Measurements from ENCODE around the gene UBL7. TPM values are rescaled to one million over a fixed set of nuclear protein-coding genes. Genes with fewer than 3 reads are reported as not detected.

Gene UBL7
- polyA plus RNA-seq, 1 donor from 2014 or later = 70.7 TPM

DNA sequence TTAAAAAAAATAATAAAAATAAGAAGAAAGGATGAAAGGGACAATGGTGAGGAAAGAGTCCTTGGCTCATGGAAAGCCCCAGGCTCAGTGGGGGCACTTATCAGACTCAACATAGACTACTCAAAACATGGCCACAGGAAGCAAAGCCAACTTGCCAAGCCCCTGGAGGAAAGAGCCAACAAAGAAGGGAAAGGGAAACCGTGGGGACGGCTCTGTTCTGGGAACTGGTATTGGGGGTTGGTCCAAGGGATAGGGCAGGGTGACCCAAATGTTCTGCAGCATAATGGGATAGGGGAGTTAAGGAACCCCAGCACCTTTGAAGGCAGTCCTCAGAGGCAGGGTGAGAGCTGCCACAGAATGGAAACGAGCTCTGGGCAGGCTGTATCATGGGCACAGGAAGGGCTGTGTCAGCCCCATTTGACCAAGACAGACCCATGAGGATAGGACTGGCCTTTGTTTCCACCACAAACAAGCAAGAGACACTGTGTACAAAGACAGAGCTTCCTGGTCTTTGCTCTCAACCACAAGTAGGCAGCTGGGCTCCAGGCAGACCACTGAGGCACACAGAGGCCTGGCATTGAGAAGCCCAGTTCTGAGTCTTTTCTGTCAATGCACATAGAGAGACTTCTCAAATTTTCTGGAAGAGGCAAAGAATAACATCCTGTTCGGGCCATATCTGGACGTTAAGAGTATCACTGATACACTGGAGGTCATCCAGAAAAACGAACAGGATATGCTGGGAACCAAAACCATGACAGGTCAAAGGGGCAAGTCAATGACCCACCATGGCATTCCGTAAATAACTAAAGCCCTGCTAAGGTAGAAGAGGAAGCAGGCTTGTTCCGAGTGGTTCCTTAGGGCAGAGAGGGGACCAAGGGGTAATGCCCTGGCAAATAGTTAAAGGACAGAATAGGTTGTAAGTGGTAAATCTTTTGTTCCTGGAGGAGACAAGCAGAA is 16.6 kb downstream of the UBL7 start:
- Histone ChIP-seq H3K27me3 (ENCODE audit: insufficient read depth, low read depth, low read length) (no peaks in the 10 kb centered on the region), H3K9me2 (ENCODE audit: insufficient read depth, low read length) (no peaks in the 10 kb centered on the region), H3K9ac (ENCODE audit: low read length) (no peak overlapping the region), H3K9me3 (ENCODE audit: low read length) (no peaks in the 10 kb centered on the region), H3K4me3 (ENCODE audit: low read length) (no peak overlapping the region), H4K20me1 (ENCODE audit: insufficient read depth) (no peaks in the 10 kb centered on the region), H3K79me2 (replicated peaks; ENCODE audit: insufficient read depth, low read length) (no peaks in the 10 kb centered on the region), H3K36me3 (ENCODE audit: insufficient read depth, low read length) (no peaks in the 10 kb centered on the region), H3F3A (ENCODE audit: insufficient read depth, low read length, poor library complexity, severe bottlenecking) (no peaks in the 10 kb centered on the region), H2AFZ (ENCODE audit: low read depth, low read length) (no peak overlapping the region), H3K4me2 (ENCODE audit: low read length) (no peak overlapping the region), H3K27ac (ENCODE audit: low read length) (no peak overlapping the region)
- TF ChIP-seq POLR2AphosphoS5 (IDR thresholded peaks at IDR 0.05) (no peak), TAF1 (IDR thresholded peaks at IDR 0.05; ENCODE audit: low read depth) (no peak), EP300 (conservative IDR thresholded peaks at IDR 0.05; ENCODE audit: poor library complexity, severe bottlenecking) (no peak), REST (IDR thresholded peaks at IDR 0.05; ENCODE audit: borderline replicate concordance) (no peak), RAD21 (conservative IDR thresholded peaks at IDR 0.05) (no peak), MXI1 (conservative IDR thresholded peaks at IDR 0.05; ENCODE audit: poor library complexity, severe bottlenecking) (no peak)
- TF ChIP-seq, protein P1, sequence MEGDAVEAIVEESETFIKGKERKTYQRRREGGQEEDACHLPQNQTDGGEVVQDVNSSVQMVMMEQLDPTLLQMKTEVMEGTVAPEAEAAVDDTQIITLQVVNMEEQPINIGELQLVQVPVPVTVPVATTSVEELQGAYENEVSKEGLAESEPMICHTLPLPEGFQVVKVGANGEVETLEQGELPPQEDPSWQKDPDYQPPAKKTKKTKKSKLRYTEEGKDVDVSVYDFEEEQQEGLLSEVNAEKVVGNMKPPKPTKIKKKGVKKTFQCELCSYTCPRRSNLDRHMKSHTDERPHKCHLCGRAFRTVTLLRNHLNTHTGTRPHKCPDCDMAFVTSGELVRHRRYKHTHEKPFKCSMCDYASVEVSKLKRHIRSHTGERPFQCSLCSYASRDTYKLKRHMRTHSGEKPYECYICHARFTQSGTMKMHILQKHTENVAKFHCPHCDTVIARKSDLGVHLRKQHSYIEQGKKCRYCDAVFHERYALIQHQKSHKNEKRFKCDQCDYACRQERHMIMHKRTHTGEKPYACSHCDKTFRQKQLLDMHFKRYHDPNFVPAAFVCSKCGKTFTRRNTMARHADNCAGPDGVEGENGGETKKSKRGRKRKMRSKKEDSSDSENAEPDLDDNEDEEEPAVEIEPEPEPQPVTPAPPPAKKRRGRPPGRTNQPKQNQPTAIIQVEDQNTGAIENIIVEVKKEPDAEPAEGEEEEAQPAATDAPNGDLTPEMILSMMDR (IDR thresholded peaks at IDR 0.05; ENCODE audit: poor library complexity, severe bottlenecking) = no peak

GRCh38 chr15:74443100-74443909 is 17.7 kb downstream of the UBL7 start:
- H3K27ac ChIP-seq (ENCODE audit: low read length) = no peak overlapping the region
- H3K4me2 ChIP-seq (ENCODE audit: low read length) = no peak overlapping the region
- no peak overlapping the region for H2AFZ ChIP-seq (ENCODE audit: low read depth, low read length)
- no peaks in the 10 kb centered on the region for H3K79me2 ChIP-seq (replicated peaks; ENCODE audit: insufficient read depth, low read length)
- H3K9me3 ChIP-seq (ENCODE audit: low read length) = no peaks in the 10 kb centered on the region
- no peaks in the 10 kb centered on the region for H3K27me3 ChIP-seq (ENCODE audit: insufficient read depth, low read depth, low read length)
- no peak overlapping the region for H3K4me3 ChIP-seq (ENCODE audit: low read length)
- no peaks in the 10 kb centered on the region for H3F3A ChIP-seq (ENCODE audit: insufficient read depth, low read length, poor library complexity, severe bottlenecking)
- H4K20me1 ChIP-seq (ENCODE audit: insufficient read depth) = no peaks in the 10 kb centered on the region
- H3K36me3 ChIP-seq (ENCODE audit: insufficient read depth, low read length) = no peaks in the 10 kb centered on the region
- H3K9me2 ChIP-seq (ENCODE audit: insufficient read depth, low read length) = no peaks in the 10 kb centered on the region
- no peak overlapping the region for H3K9ac ChIP-seq (ENCODE audit: low read length)
- TF ChIP-seq, protein P1 (IDR thresholded peaks at IDR 0.05; ENCODE audit: poor library complexity, severe bottlenecking) = no peak
- TF ChIP-seq POLR2AphosphoS5 (IDR thresholded peaks at IDR 0.05) = no peak
- no peak for TF ChIP-seq TAF1 (IDR thresholded peaks at IDR 0.05; ENCODE audit: low read depth)
- TF ChIP-seq MXI1 (conservative IDR thresholded peaks at IDR 0.05; ENCODE audit: poor library complexity, severe bottlenecking) = no peak
- no peak for TF ChIP-seq RAD21 (conservative IDR thresholded peaks at IDR 0.05)
- TF ChIP-seq EP300 (conservative IDR thresholded peaks at IDR 0.05; ENCODE audit: poor library complexity, severe bottlenecking) = no peak
- TF ChIP-seq EZH2 (IDR thresholded peaks at IDR 0.05; ENCODE audit: borderline replicate concordance, insufficient read depth, low read length, poor library complexity, severe bottlenecking) = no peak
- TF ChIP-seq REST (IDR thresholded peaks at IDR 0.05; ENCODE audit: borderline replicate concordance) = no peak
- no peak for TF ChIP-seq SMC3 (conservative IDR thresholded peaks at IDR 0.05; ENCODE audit: poor library complexity)

Data from neural cell (in vitro differentiated cells).